Type B pancreatic cell (in vitro differentiated cells): ENCODE measurements around the gene LARP1. TPM values are rescaled to one million over a fixed set of nuclear protein-coding genes. Genes with fewer than 3 reads are reported as not detected.
A peak's percentile ranks its signal among the peaks of the same experiment; 100 is the strongest.
"Not testable (repeated sequence)": the region's sequence is repeated elsewhere in the genome, so short reads cannot be mapped to it uniquely, and the experiment has no call there.

Experiments
- DNase-seq: peaks from one replicate; pipeline ENCODE4 v3.0.0; 2021; ENCODE audit warnings: mixed read lengths; ENCODE audit not compliant: unreplicated experiment; ENCODE audit errors: extremely low spot score
- H3K27ac Mint-ChIP-seq: 2 replicates; pipeline ENCODE4 v1.8.0; 2021; ENCODE audit warnings: mild to moderate bottlenecking, mixed read lengths
- H3K27me3 Mint-ChIP-seq: 2 replicates; pipeline ENCODE4 v1.8.0; 2021; ENCODE audit warnings: mixed read lengths
- H3K36me3 Mint-ChIP-seq: 2 replicates; pipeline ENCODE4 v1.8.0; 2021; ENCODE audit warnings: mixed read lengths
- H3K4me1 Mint-ChIP-seq: one replicate; pipeline ENCODE4 v1.8.0; 2021; ENCODE audit warnings: mixed read lengths; ENCODE audit not compliant: unreplicated experiment
- H3K4me3 Mint-ChIP-seq: 2 replicates; pipeline ENCODE4 v1.8.0; 2021; ENCODE audit warnings: mild to moderate bottlenecking, mixed read lengths
- H3K9me3 Mint-ChIP-seq: 2 replicates; pipeline ENCODE4 v1.8.0; 2021; ENCODE audit warnings: mixed read lengths
- CTCF ChIP-seq: fragments of 200-600 bp; sonication (generic); conservative IDR thresholded peaks from 2 replicates; pipeline ENCODE4 v1.5.0; 2021; ENCODE audit warnings: antibody characterized with exemption, mild to moderate bottlenecking
- total RNA-seq: library from RNA; stranded (reverse); gene quantifications from 2 replicates; pipeline ENCODE4 v1.2.1, GENCODE V29; 2021; ENCODE audit warnings: low replicate concordance

The LARP1 gene
- total RNA-seq, 1 donor from 2014 or later: 220 TPM

GRCh38 chr5:154729613-154730012, 25.6 kb upstream of the LARP1 start:
- Mint-ChIP-seq H3K27me3 (no peaks in the 10 kb centered on the region), H3K4me1 (peaks cover 4% of the 10 kb centered on the region), H3K9me3 (no peaks in the 10 kb centered on the region), H3K36me3 (no peaks in the 10 kb centered on the region), H3K4me3 (no peak overlapping the region), H3K27ac (no peak overlapping the region)
- no peak for TF ChIP-seq CTCF
- no peak for DNase-seq

GRCh38 chr5:154730761-154731160, 24.4 kb upstream of the LARP1 start:
- not testable (repeated sequence) for H3K4me3 Mint-ChIP-seq

GRCh38 chr5:154732212-154732611, 23.0 kb upstream of the LARP1 start:
- Mint-ChIP-seq H3K36me3 (no peaks in the 10 kb centered on the region), H3K27me3 (no peaks in the 10 kb centered on the region), H3K4me3 (no peak overlapping the region), H3K9me3 (no peaks in the 10 kb centered on the region), H3K4me1 (peaks cover 2% of the 10 kb centered on the region), H3K27ac (no peak overlapping the region)
- no peak for TF ChIP-seq CTCF
- DNase-seq: no peak

More at GRCh38 chr5:154730761-154731160, 24.4 kb upstream of the LARP1 start:
- DNase-seq, H3K9me3 Mint-ChIP-seq, H3K27ac Mint-ChIP-seq, H3K36me3 Mint-ChIP-seq, H3K4me1 Mint-ChIP-seq, H3K27me3 Mint-ChIP-seq: not testable (repeated sequence)

DNA sequence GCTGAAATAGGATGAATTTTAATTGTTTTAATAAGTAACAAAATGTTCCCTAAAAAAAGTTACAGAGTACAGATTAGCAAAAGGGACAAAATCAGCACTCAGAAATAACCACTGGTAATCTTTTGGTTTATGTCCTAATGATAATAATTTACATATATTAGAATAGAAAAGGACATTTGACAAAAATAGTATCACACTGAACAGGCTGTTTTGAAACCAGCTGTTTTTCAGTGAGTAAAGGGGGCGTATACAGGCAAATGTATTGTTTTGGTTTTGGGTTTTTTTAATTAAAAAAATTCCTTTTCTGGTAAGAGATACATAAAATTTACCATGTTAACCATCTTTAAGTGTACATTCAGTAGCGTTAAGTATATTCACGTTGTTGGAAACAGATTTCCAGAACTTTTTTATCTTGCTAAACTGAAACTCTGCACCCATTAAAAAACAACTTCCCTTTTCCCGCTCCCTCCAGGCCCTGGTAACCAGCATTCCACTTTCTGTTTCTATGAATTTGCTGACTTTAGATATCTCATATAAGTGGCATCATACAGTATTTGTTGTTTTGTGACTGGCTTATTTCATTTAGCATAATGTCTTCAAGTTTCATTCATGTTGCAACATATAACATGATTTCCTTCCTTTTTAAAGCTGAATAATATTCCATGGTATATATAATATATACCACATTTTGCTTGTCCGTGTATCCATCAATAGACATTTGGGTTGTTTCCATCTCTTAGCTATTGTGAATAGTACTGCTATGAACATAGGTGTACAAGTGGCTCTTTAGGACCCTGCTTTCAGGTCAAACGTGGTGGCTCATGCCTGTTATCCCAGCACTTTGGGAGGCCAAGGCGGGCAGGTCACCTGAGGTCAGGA, 20.6 kb upstream of the LARP1 start:
- Mint-ChIP-seq H3K27ac (no peak overlapping the region), H3K27me3 (no peaks in the 10 kb centered on the region), H3K36me3 (no peaks in the 10 kb centered on the region), H3K4me3 (no peak overlapping the region), H3K9me3 (no peaks in the 10 kb centered on the region), H3K4me1 (no peaks in the 10 kb centered on the region)
- no peak for DNase-seq
- no peak for TF ChIP-seq CTCF

GRCh38 chr5:154735362-154735761, 19.8 kb upstream of the LARP1 start:
- not testable (repeated sequence) for H3K27me3 Mint-ChIP-seq, H3K9me3 Mint-ChIP-seq, H3K4me3 Mint-ChIP-seq, H3K27ac Mint-ChIP-seq, DNase-seq, H3K36me3 Mint-ChIP-seq, H3K4me1 Mint-ChIP-seq

GRCh38 chr5:154736372-154736771, 18.8 kb upstream of the LARP1 start:
- not testable (repeated sequence) for H3K36me3 Mint-ChIP-seq, H3K4me1 Mint-ChIP-seq, H3K9me3 Mint-ChIP-seq, H3K27ac Mint-ChIP-seq, DNase-seq, H3K4me3 Mint-ChIP-seq, H3K27me3 Mint-ChIP-seq

- Mint-ChIP-seq H3K4me3 (no peak overlapping the region), H3K27me3 (no peaks in the 10 kb centered on the region), H3K36me3 (no peaks in the 10 kb centered on the region), H3K4me1 (peaks cover 8% of the 10 kb centered on the region), H3K9me3 (no peaks in the 10 kb centered on the region), H3K27ac (peak overlapping the region; percentile 59)
- no peak for TF ChIP-seq CTCF
- DNase-seq: no peak
These were observed 17.4 kb upstream of the LARP1 start for GRCh38 chr5:154737667-154738320.
